C4-2B (cell line): ENCODE results near the gene KIF26B.

ENCODE experiments used
- CTCF ChIP-seq: fragments of 450-650 bp; conservative IDR thresholded peaks from 2 replicates; pipeline ENCODE4 v1.5.1; 2017; ENCODE audit warnings: mild to moderate bottlenecking
- ZFX ChIP-seq: fragments of 450-650 bp; IDR thresholded peaks from 2 replicates; pipeline ENCODE4 v1.6.1; 2017

- no peak for TF ChIP-seq CTCF
- no peak for TF ChIP-seq ZFX
Observed at GRCh38 chr1:245678860-245679411, 524.2 kb downstream of the KIF26B start.
